AG09309 (cell line): ENCODE data around the gene SDHAF3.
"Not testable (repeated sequence)": the region's sequence is repeated elsewhere in the genome, so short reads cannot be mapped to it uniquely, and the experiment has no call there.

Experiments
- DNase-seq: peaks from one replicate; pipeline ENCODE4 v3.0.0-alpha.2; 2010; ENCODE audit warnings: low read depth
- H3K4me3 ChIP-seq: 2 replicates; pipeline ENCODE4 v1.5.1; 2011; ENCODE audit warnings: mild to moderate bottlenecking, low read depth, low read length, moderate library complexity; ENCODE audit not compliant: control insufficient read depth
- TF ChIP-seq, protein P1 (sequence below): IDR thresholded peaks from 2 replicates; pipeline ENCODE4 v1.5.1; 2011; ENCODE audit warnings: mild to moderate bottlenecking, low read depth, low read length, inconsistent platforms; ENCODE audit not compliant: insufficient read depth, control insufficient read depth; ENCODE audit errors: missing control alignments

Gene SDHAF3

DNA sequence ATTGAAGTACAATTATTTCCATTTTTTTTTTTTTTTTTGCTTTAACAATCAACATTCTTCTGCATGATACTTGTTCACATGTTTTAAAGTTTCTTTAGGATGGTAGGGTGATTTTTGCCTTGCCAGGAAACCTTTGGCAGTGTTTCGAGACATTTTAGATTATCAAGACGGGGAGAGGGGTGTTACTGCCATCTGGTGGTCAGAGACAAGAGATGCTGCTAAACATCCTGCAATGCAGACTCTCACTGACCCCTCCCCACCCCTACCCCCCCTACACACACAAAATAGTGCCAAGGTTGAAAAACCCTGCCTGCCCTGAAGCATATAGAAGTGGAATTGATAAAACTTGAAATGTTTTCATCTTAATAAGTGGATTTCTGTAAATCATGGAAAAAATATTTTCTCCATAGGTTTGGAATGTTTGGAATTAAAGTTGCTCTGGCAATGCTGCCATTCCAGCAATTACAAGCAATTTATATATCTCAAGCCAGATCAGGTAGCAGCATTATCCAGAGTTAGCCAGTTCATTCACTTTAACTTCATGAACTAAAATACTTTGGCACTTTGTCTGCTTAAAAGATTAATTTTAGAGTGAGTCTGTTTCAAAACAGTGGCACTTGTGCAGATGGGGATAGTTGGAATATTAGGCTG is 62.1 kb downstream of the SDHAF3 start:
- no peak overlapping the region for H3K4me3 ChIP-seq
- TF ChIP-seq, protein P1, sequence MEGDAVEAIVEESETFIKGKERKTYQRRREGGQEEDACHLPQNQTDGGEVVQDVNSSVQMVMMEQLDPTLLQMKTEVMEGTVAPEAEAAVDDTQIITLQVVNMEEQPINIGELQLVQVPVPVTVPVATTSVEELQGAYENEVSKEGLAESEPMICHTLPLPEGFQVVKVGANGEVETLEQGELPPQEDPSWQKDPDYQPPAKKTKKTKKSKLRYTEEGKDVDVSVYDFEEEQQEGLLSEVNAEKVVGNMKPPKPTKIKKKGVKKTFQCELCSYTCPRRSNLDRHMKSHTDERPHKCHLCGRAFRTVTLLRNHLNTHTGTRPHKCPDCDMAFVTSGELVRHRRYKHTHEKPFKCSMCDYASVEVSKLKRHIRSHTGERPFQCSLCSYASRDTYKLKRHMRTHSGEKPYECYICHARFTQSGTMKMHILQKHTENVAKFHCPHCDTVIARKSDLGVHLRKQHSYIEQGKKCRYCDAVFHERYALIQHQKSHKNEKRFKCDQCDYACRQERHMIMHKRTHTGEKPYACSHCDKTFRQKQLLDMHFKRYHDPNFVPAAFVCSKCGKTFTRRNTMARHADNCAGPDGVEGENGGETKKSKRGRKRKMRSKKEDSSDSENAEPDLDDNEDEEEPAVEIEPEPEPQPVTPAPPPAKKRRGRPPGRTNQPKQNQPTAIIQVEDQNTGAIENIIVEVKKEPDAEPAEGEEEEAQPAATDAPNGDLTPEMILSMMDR = peak; percentile 78
- DNase-seq = peak; percentile 21

DNA sequence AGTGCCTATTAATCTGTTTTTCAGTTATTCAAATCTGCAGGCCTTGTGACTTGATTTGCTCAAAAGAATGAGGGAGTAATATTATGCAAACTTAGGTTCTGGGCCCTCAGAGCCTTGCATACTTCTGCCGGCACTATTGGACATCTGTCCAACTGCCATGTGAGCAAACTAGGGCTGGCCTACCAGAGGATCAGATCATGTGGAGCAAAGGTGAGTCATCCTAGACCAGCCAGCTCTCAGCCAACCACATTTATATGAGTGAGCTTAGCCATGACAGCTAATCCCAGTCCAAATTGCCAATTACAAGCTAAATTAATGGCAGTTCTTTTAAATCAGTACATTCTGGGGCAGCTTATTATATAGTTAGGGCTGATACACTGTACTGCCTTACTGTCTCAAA is 69.6 kb downstream of the SDHAF3 start:
- peak; percentile 11 for DNase-seq
- H3K4me3 ChIP-seq = no peak overlapping the region
- TF ChIP-seq, protein P1 = no peak

DNA sequence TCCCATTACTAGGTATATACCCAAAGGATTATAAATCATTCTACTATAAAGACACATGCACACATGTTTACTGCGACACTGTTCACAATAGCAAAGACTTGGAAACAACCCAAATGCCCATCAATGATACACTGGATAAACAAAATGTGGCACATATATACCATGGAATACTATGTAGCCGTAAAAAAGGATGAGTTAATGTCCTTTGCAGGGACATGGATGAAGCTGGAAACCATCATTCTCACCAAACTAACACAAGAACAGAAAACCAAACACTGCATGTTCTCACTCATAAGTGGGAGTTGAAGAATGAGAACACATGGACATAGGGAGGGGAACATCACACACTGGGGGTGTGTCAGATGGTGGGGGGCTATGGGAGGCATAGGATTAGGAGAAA is 78.7 kb downstream of the SDHAF3 start:
- DNase-seq, H3K4me3 ChIP-seq: not testable (repeated sequence)

DNA sequence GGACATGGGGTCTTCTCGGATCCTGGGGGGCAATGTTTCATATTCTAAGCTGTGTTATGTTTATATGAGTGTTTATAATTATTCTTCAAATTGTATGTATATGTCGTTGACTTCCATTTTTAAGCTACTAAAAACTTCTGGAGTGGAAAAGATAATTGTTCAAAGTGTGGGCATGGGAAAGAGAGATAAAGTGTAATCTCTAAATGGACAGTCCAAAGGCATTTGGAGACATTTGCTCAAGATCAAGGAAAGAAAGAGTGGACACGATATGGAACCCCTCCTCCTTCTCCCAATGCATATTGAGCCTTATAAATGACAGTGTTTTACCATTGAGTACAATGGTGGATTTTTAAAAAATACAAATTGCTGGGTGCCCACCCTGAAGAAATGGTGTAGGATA is 81.1 kb downstream of the SDHAF3 start:
- no peak for DNase-seq
- TF ChIP-seq, protein P1 = no peak

DNA sequence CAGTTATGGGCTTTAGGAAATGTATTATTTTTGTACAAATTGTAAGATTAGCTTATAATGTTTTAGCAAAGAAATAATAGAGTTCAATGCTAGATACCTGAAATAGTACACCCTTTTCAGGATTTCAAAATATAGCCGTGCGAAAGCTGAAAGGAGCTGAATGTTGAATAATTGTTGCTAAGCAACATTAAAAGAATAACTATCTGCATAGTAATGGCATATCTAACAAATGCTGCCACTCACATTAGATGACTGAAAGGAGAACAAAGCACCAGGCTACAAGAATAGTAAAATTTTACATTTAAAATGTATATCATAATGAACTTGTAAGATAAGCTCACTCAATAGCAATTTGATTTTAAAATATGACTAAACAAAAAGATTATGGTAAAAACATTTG is 82.5 kb downstream of the SDHAF3 start:
- H3K4me3 ChIP-seq = no peak overlapping the region
- no peak for DNase-seq
- TF ChIP-seq, protein P1 = no peak

More for the DNA sequence above, 81.1 kb downstream of the SDHAF3 start:
- H3K4me3 ChIP-seq = no peak overlapping the region

DNA sequence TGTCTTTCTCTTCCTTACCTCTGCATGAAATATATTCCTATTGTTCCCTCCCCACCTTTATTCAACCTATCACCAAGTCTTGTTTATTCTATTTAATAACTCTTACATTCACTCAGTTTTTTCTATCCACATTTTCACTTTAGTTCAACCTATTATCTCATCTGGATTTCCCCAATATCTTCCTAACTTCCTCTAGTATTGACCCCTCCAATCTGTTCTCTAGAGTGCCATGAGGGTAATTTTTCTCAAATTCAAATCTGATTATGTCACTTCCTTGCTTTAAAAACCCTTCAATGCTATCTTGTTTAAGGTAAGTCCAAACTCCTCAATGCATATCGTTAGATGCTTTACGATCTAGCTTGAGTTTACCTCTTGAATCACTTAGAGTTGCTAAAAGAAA is 86.5 kb downstream of the SDHAF3 start:
- TF ChIP-seq, protein P1 = no peak
- no peak for DNase-seq
- no peak overlapping the region for H3K4me3 ChIP-seq

DNA sequence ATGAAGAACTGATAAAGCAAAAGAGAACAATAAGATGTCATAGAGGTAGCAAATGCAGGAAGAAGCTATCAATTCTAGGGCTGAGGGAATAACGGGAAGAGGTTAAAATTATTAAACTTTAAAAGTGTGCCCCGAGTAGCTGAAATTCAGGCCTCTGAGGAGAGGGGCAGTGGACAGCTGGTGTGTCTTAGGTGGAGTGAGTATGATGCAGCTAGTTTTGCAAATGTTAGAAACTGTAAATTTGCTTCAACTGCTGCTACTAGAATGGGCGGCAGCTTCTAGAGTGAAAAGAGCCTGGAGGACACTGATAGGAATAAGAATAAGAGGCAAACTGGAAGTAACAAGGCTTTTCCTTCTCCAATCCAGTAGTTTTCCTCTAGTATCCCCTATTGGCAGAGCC is 87.3 kb downstream of the SDHAF3 start:
- H3K4me3 ChIP-seq = no peak overlapping the region
- DNase-seq = no peak
- TF ChIP-seq, protein P1 = no peak
